Right lobe of liver (tissue), 4 donors: ENCODE data around the gene CUX1.

Experiments
- CTCF ChIP-seq, 4 donors: fragments of 200-600 bp in 3 of 4; fragments of 450-650 bp in 1 of 4; IDR thresholded peaks; one replicate each; pipeline versions ENCODE4 v1.5.1 to v1.8.0; 2016 to 2022; ENCODE audit warnings: antibody characterized with exemption in 4 of 4, mild to moderate bottlenecking in 2 of 4
- POLR2A ChIP-seq: fragments of 450-650 bp; IDR thresholded peaks from one replicate; pipeline ENCODE4 v1.6.1; 2017; ENCODE audit warnings: antibody characterized with exemption, mild to moderate bottlenecking
- donor health status: DM: no; HTN: no; CAD: no.
- donor health status: DM: no; HTN: no; CAD: no.
- donor health status: DM: no; HTN: yes; CAD: no.

- TF ChIP-seq CTCF (IDR thresholded peaks at IDR 0.05) (no peak), POLR2A (no peak)
These were observed 8.8 kb downstream of the CUX1 start for GRCh38 chr7:101826081-101826835.
